Fibroblast of skin of back (primary cell): ENCODE data around the gene TDRD9.

Experiments used
- DNase-seq: peaks from one replicate; pipeline ENCODE4 v3.0.0-alpha.2; 2013

TDRD9 gene

DNA sequence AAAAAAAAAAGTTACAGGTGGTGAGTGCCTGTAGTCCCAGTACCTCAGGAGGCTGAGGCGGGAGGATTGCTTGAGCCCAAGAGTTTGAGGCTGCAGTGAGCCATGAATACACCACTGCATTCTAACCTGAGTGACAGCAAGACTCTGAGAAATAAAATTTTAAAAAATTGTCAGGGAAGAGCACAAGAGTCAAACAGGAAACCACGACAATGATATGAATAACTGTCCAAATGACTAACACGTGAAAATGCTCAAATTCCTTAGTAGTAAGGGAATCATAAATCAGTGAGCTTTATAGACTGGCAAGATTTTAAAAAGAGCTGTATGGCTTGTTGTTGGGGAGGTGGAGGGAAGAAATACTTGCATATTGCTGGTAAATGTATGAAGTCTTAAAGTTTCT, 144.3 kb downstream of the TDRD9 start:
- peak; percentile 8 for DNase-seq

DNA sequence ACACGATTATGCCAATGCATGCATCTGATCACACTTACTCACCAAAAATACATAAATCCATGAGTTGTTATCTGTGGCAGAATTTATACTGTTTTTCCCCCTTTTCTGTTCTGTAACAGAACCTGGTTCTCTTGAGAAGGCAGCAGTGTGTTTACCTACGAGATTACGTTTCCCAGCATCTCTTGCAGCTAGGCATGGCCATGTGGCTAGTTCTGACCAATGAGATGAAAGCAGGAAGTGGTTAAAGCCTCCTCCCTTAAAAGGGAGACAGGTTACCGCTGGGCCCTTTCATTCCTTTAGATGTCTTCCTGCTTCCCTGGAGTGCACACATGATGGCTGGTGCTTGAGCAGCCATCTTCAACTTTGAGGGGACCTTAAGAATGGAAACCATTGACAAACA, 145.5 kb downstream of the TDRD9 start:
- DNase-seq = no peak

DNA sequence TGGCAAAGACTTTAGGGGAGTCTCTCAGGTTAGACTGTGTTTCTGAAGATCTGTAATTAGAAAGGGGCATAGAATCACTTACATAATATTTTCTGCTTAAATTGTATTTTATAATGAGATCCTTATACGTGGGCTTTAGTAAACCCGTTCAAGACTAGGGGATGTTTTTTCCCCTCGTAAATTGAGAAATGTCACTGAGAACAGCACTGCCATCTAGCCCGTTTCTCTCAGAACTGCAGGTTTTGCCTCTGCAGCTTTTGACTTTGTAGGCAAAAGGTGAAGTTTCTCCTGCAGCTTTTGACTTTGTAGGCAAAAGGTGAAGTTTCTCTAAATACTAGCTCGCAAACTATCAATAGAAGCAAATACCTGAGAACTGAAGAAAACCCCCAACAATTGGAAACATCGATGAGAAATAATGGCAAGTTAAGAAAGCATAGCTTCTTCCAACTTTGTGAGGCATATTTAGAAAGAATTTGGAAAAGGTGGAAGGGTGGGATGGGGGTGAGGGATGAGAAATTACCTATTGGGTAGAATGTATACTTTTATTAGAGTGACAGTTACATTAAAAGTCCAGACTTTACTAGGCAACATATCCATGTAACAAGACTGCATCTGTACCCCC, 147.4 kb downstream of the TDRD9 start:
- no peak for DNase-seq

DNA sequence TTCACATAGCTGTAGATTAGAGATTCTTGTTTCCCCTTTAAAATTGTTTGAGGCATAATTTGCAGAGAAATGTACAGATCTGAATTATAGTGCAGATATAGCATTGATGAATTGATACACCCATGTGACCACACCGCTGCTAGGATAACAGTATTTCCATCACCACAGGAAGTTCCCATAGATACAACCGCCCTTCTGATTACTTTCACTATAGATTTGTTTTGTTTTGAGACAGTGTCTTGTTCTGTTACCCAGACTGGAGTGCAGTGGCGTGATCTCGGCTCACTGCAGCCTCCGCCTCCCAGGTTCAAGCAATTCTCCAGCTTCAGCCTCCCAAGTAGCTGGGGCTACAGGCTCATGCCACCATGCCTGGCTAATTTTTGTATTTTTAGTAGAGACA, 148.5 kb downstream of the TDRD9 start:
- DNase-seq = no peak

DNA sequence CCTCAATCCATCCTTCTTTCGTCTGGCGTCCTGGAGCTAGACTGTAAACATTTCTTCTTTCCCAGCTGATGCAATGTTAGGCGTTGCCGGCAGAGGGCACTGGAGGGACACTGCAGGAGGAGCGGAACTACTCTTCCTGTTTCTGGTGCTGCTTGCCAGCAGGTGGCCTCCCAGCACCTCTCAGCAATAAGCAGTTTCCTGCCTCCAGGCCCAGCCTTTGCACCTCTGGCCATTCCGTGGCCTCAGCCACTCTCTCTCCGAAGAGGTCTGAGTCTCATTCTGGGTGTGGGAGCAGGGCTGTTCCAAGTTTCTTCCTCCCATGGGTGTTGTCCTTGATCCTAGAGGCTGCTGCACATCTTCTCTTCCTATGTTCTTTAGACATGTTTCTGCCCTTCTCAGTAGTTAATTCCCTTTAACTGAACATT, 149.8 kb downstream of the TDRD9 start:
- peak; percentile 81 for DNase-seq

DNA sequence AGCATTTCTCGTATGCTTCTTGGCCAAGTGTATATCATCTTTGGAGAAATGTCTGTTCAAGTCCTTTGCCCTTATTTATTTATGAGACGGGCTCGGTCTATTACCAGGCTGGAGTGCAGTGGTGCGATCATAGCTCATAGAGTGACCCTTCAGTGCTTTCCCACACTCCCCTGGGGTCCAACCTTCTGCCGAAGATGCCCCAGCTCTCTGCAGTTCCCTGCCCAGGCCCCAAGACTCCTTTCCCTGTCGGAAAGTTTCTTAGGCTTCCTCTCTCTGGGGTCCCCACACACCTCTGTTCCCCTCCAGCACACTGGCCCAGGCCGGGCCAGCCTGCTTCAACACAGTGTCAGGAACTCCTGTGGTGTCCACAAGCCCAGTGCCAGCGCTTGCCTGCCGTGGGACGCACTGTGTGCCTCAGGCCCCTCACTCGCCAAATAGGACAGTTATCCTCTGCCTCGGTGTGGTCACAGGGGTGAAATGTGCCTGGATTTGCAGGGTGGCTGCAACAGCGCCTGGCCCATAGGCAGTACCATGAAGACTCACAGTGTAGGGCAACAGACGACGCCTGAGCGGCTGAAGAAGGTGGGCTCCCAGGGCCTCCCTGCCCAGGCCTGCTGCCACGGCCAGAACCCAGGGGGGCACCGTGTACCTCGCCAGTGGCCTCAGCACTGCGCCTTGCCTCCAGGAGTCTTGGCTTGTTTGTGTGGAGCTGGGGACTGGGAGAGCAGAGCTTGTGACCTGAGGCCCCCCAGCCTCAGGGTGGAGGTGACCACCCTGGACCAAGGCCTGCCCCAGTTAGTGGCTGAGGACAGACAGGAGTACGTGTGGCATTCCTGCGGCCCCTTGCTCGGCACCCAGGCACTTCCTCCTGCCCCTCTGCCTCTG, 152.4 kb downstream of the TDRD9 start:
- DNase-seq = no peak

DNA sequence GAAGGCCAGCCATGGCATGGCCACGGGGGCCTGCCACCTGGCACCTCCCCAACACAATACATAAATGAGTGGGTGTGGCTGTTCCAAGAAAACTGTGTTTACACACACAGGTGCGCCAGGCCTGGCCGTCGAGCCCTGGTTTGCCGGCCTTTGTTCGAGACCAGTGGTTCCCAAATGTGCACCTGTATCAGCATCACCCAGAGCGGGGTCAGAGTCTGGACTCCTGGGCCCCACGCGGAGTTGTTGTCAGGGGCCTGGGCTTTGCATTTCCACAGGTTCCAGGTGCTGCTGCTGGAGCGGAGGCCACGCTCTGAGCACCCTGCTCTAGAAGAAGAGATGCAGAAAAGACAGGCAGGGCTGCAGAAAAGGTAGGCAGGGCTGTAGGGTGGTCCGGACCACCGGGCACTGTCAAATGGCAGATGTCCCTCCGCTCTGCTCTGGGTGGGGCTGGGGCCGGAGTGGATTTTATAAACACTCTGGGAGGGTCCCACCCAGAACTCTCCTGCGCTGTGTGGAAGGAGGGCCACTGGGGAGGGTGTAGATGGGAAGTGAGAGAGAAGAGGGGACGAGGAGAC, 153.1 kb downstream of the TDRD9 start:
- no peak for DNase-seq

DNA sequence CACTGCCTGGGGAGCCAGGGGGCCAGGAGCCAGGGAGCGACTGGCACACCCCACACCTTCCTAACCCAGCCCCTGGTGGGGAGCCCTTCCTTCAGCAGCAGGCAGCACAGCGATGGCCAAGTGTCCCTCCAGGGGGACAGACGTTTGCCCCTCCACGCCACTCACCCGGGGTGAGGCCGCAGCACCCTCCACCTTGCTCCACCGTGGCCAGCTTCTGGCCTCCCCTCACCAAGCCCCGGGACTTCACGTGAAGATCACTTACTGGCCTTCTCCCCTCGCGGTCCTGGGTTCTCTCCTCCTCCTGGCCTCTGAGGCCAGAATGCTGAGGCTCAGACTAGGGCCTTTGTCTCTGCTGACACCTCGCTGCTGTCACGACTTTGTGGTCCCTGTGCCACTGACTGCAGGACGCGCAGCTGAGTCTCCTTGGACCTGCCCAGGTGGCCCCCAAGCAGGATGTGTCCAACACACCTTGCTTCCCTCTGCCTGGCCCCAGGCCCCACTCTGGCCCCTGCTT, 153.8 kb downstream of the TDRD9 start:
- no peak for DNase-seq

DNA sequence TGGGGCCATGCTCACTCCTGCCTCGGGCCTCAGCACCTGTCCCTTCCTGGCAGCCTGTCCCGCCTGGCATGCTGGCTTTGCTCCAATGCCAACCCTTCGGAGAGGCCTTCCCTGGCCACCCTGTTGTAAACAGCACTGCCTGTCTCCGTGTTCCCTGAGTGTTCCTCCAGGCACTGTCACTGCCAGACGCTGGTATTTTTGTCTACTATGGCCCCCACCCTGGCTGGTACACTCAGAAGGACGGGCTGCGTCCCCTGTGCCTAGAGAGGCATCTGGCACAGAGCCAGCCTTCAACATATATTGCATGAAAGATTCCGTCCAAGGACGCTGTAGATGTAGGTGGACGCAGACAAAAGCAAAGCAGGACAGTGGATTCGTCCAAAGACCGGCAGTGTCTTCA, 154.6 kb downstream of the TDRD9 start:
- DNase-seq = no peak

DNA sequence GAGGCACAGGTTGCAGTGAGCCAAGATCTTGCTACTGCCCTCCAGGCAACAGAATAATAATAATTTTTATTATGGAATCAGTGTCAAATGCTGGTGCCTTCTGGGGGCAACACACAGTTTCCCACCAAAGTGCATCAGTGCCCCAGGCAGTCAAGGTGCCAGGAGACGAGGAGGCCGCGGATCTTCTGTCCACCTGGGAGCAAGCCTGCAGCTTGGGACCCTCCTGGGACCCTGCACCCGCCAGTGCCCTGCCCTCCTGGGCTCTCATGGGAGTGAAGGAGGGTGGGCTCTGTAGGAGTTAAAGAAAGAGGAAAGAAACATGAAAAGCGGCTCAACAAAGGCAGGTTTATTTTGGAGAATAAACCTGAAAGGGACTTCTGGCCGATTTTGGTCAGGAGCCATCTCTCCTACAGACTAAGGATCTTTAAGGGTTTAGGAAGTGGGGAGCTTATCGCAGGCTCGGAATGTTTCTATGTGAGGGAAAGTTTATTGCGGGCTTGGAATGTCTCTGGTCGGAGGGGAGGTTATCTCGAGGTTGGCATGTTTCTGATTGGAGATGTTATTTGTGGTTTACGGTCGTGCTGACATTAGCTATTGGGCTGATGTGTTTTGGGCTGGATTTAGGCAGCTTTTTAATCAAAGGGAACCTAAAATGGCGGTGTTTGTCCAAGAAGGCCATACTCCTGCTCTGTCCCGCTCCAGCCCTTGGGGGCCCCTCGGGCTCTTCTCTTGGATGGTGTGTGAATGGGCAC, 156.2 kb downstream of the TDRD9 start:
- no peak for DNase-seq

DNA sequence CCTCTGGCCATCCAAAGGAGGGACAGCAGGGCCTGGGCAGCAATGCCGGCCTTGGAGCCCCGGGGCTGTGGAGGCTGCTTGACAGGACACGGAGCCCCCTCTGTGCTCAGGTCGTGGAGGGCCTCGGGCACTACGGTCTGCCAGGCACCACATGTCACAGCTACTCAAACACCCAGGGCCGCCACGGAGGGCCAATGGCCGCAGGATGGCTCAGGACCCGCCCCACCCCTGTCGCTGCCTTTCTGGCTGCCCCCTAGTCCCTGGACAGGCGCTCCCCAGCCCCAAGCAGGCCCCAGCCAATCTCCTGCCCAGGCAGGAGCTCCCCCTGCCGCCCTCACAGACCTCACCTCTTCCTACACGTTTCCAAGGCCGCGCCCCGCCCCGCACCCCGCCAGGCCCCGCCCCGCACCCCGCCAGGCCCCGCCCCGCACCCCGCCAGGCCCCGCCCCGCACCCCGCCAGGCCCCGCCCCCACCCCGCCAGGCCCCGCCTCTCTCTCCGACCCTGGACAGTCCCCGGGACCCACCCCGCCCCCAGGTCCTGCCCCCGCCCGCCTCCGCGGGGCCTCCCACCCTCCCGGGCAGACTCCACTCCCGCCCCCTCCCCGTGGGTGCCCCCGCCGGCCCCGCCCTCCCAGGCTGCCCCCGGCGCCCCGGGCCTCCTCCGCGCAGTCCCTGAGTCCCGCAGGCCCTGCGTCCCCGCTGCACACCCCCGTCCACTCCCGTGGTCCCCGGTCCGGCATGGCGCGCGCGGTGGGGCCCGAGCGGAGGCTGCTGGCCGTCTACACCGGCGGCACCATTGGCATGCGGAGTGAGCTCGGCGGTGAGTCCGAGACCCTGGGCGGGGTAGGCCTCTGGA, 157.0 kb downstream of the TDRD9 start, which contains the start of gene ASPG:
ASPG (plus strand) TSS at position 669 of the 857 bp plus-strand sequence; CDS start at position 740, 71 bp downstream.
- DNase-seq = no peak

DNA sequence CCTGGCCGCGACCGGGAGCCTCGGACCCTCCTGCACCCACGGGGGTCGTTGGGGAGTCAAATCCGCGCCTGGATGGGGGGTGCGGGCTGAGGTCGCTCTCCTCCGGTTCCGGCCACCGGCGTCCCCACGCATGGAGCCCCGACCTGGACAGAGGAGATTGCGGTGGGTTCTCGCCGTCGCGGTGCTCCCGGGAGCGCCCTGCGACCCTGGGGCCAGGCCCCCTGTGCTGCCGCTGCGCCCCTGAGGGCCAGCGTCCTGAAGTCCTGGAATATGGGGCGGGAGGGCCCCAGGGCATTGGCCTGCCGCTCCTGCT, 157.6 kb downstream of the TDRD9 start:
- DNase-seq = no peak

DNA sequence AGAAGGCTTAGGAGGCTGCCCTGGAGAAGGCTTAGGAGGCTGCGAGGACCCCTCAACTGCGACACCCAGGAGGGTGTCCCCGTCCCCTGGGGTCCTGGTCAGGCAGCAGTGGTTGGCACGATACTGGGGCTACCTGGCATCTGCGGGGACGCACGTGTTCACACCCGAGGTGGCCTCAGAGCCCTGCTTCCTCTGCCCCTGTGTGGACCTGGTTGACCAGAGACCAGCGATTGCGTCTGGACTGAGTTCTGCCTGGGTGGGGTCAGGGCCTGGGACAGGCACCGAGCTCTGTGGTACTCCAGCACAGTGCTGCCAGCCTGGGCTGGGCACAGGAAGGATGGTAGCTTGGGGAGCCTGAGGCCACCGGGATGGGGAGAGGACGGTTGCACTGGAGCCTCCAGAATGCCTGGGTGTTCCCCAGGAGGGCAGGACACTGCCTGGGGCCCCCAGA, 158.0 kb downstream of the TDRD9 start:
- DNase-seq = no peak

DNA sequence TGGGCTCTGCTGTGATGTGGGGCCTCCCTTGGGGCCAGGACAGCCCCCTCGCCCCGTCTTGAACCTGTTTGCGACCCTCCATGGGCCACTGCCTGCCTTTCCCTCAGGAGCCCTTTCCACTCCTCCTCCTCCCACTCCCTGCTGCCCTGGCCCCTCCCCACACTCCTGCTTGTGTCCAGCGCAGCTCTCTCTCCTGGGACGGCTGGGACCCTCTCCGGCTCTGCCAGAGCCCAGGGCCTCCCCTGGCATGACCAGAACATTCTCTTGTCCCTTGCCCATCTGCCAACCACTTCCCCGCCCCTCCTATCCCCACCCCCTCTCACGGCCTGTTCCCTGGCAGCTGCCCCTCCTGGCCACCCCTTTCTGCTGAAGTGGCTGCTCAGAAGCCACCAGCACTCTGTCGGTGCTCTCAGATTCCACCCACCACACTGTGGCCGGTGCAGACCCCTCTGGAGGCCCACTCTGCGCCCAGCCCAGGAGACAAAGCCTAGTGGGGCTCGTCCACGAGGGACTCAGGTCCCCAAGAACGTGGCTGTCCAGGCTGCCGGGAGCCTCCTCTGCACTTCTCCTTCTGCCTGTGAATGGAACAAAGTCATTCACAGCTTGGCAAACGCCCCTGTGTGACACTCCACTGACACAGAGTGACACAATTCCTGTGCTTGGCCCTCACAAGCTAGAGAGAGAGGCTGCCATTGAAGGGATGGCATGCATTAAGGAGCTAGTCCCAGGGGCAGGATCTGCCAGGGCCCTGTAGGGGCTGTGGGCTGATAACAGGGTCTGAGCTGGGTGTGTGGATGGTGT, 158.6 kb downstream of the TDRD9 start:
- DNase-seq = no peak

DNA sequence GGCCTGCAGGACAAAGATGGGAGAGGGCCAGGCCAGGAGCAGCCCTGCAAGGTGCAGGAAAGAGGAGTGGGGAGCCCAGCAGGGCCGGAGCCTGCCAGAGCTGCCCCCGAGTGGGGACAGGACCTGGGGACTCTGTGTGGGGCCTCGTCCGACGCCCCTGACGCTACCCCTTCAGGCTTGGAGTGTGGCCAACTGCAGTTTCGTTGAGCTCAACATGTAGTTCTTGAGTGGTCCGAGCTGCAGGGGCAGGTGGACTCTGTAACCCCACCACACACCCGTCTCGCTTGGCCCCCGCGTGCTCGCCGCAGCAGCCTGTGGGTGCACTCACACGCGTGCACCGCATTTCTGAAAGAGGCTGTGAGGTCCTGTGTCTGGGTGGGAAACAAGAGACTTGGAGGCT, 159.2 kb downstream of the TDRD9 start:
- DNase-seq = no peak

DNA sequence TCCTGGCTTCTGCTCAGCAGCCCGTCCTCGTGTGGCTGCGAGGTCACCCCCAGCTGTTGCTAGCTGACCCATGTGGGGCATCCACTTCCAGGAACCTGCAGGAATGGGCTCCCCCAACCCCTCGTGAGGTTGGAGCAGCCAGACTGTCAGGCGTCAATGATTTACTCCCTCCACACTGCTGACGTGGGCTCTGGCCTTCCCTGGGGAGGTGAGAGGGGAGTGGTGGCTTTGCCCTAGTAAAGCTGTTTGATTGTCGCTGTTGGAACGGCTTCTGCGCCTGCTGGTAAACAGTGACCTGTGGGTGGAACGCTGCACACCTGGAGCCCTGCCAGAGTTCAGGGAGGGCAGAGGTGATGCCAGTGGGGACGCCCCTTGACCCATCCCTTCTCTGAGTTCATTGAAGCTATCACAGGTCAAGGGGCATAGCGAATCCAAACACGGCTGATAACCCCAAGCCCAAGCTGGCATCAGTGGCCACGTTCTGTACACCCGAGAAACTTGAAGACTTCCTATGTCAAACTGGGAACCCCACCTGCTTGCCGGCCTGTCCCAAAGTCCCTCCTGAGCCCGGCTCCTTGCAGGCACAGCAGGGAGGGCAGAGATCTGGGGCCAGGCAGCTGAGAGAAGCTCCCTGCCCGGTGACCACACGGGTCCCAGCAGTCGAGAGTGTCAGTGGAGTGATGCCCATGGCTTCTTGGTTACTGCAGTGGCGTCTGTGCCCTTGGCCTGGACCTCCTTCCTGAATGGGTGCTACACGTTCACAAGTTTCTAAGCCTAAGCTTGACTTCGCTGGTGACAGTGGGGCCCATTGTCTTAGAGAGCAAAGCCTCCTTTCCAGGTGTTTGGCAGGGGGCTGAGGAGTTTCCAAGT, 160.0 kb downstream of the TDRD9 start:
- no peak for DNase-seq

DNA sequence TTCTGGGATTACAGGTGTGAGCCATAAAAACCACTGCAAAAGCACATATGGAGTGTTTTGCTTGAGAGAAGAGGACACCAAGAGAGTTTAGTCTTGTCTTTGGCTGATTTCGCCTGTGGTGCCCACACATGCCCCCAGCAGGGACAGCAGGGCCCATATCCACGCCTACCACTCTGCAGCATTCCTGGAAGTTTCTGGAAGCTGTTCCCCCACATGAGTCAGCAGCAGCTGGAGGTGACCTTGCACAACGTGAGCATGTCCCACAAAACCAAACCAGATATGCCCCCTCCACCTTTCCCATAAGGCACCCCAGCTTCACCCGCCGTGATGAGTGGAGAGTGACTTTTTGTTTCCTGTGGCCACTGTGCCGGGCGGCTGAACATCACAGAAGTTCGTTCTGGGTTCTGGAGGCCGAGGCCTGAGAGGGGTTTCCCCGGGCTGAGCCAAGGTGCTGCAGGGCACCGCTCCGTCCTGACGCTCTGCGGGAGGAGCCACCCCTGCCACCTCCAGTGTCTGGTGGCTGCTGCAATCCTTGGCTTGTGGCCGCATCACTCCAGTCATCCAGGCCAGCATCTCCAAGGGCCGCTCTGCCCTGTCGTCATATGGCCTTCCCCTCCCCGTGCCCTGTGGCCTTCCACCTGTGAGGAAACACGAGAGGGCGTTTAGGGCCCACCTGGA, 162.0 kb downstream of the TDRD9 start:
- DNase-seq = no peak

DNA sequence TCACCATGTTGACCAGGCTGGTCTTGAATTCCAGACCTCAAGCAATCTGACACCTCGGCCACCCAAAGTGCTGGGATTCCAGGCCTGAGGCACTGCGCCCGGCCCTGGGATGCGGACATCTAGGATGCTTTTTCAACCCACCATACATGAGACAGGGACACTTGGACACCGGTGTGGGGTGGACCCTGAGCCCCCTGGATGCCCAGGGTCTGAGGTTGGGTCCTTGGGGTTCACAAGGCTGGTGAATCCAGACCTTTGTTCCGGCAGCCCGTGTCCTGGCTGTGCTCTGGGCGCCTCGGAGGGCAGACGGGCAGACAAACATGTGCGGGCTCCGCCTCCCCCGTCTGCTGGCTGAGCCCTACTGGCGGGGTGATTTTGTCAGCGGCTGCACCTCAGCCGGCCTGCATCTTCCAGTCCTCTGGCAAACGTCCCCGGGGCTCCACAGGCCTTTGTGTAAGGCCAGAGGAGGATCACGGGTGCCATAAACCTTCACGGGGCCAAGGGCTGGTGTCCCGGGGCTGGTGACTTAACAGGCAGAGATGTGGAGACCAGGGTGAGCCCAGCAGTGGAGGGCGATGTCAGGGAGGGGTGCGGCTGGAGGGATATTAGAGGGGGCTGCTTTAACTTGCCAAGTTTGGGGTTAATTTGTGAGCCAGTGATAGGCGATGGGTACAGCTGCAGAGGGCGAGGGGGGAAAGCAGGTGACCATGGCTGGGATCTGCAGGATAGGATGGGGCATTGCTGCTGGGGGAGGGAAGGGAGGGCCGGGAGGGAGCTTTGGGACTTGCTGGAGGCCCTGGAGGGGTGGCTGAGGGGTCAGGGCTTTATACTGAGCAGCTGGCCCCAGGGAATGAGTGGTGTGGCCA, 163.0 kb downstream of the TDRD9 start:
- no peak for DNase-seq
